ENCODE measurements around the gene LYZL1.
"Not testable (repeated sequence)": the region's sequence is repeated elsewhere in the genome, so short reads cannot be mapped to it uniquely, and the experiment has no call there.

LYZL1 gene

DNA sequence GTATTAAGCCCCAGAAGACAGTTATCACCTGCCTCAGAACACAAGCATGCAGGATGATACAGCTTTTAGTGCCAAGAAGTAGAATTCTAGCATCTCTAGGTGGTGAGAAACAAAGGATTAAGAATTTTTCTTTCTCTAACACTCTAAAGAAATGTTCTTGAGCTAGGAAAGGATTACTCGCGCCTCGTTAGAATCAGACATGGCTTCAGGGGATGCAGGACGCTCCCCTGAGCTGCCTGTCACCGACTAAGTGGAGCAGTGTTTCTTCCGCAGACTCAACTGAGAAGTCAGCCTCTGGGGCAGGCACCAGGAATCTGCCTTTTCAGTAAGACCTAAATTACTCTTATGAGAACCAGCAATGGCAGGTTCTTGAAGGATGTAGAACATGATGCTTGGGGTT, at the start of gene LYZL1:
LYZL1 (plus strand) TSS at position 165 of the 400 bp plus-strand sequence. CDS start 2,798 bp downstream, outside the sequence.
- not testable (repeated sequence) for DNase-seq

DNA sequence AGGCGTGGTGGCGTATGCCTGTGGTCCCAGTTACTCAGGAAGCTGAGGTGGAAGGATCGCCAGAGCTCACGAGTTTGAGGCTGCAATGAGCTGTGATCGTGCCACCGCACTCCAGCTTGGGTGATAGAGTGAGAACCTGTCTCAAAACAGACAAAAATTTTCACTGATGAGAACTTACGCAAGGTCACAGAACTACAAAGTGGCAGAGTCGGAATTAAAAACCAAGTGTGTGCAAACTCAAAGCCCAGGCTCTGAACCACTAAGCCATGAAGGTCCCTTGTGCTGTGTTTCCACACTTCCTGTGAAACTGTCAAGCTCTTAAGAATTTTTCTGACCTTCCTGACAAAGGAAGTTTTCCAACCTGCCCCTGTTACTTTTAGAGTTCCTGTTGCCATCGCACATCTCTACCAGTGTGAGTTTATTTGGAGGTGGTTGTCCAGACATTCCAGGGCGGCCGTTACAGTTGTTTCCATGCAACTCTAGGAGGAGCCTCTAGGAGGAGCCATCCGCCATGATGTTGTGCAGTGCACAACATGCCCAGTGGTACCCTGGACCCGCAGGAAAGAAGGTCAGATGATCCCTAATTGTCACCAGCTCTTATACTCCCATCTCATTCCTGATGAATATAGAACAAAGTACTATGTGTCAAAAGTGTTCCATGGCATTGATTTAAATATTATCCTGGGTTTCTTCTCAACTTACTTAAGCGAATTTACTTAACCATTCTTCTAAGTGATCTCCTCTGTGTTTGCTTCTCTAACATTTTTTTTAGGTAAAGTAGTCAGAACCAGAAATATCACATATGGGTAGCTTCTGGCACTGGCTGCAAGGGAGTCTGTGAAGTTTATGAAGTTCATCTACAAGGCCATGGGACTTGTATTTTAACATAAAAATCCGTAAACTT, 49.0 kb upstream of the LYZL1 start:
- no peak for DNase-seq

DNA sequence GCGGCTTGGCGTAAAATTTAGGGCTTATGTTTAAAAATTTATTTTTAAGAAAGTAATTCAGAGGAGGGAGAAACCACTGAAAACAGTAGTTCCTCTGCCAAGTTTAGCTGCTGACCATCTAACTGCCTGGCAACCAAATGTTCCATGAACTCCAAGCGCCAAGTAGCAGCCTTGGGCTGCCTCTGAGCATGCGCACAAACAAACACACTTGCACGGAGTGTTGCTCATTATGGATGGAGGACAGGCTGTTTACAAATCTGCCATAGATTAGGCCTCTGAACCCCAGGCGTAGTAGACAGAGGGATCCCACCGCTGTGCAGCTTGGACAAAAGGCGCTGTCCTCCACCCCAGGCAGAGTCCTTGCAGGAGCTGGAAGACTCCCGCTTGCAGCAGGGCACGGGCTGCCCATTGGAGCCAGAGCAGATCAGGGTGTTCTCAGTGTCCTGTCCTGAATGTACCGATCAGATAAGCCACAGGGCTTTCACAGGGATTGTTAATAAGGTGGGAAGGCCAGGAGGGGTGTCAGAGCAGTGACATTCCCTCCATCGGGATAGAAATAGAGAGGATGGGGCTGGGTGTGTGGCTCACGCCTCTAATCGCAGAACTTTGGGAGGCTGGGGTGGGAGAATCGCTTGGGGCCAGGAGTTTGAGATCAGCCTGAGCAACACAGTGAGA, 47.7 kb upstream of the LYZL1 start:
- DNase-seq: no peak

DNA sequence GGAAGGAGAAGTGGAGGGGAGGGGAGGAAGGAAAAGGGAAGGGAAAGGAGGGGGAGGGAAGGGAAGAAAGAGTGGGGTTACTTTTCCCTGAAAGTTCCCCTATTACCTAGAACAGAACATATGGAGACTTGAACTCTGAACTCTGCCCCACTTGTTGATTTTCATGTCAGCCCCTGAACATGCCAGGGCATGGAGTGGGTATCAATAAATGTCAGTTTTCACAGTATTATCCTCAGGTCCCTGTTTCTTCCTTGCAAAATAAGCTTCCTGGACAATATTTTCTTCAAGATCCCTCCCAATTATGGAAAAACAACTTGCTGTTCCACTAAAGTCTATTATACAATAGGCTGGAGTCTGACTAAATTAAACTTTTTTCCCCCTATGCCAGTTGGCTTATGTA, 46.9 kb upstream of the LYZL1 start:
- no peak for DNase-seq

DNA sequence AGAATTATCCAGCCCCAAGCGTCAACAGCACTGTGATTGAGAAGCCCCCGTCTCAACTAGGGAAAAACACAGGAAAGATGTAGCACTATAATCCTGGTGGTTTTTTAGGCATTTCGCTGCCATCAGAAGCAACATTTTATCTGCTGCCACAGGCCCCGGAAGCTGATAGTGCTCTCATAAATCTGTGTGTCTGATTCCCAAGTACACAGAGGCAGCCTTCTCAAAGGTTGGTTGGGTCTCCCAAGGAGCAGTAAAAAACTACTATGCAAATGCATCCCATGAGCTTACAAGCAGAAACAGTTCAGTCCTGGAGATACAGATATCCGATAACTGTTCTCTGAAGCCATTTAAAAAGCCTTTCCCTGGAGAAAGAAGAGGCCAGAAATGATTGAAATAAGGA, 45.8 kb upstream of the LYZL1 start:
- DNase-seq: no peak

DNA sequence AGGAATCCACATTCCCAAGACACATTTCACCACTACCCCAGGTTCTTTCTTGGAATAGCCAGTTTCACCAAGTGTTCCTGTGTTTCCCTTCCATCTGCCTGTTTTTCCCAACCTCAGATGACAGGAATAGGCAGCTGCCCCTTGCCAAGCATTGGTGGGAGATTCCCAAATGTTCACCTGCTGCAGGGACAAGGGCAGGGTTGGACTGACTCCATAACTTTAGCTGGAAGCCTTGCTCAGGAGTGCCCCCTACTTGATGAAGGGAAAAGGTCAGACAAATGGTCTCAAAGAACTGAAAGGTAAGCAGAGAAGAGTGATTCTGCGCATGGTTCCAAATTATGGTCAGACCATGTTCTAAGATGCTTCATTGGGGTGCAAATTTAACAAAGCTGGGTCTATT, 45.1 kb upstream of the LYZL1 start:
- no peak for DNase-seq

DNA sequence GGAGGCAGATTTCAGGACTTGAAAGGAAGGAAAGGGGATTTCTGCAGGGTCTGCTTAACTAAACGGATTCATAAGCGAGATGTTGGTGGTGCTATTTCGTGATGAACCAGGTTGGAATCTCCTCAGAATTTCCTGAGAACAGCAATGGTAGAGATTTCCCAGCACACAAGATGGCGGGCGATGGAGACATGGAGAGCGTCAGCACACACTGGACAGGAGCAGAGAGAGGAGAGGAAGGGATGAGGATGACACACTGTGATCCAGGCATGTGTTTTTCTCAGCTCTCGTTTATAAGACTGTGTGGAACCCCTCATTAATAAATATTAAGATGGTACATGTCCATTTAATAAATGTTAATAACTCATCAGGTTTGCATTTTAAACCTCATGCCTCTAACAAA, 43.9 kb upstream of the LYZL1 start:
- no peak for DNase-seq

DNA sequence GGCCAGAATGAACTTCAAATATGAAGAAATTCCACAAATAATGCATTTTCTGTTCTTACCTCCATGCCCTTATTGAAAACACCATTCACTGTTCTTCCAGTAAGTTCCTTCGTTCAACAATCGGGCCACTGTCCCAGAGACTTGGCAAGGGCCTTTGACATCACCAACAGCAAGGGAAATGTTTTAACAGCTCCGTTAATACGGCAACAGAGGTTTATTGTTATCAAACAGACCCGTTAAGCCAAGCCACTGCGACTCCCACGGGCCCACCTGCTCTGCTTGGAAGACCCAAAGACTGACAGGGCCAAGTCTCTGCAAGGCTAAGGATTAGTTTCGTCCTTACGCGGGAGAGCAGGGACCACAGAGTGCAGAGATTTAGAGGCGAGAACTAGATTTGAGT, 43.4 kb upstream of the LYZL1 start:
- DNase-seq: no peak

DNA sequence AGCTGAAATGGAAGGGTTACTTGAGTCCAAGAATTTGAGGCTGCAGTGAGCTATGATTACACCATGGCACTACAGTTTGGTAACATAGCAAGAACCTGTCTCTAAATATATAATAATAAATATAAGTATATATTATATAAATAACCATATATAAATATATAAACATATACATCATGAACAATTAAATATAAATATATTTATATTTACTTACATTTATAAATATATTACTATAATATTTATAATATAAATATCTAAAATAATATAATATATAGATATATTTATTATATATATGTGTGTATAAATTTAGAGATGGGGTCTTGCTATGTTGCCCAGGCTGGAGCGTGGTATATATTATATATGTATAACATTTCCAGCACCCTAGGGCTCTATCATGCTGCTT, 42.4 kb upstream of the LYZL1 start:
- no peak for DNase-seq

DNA sequence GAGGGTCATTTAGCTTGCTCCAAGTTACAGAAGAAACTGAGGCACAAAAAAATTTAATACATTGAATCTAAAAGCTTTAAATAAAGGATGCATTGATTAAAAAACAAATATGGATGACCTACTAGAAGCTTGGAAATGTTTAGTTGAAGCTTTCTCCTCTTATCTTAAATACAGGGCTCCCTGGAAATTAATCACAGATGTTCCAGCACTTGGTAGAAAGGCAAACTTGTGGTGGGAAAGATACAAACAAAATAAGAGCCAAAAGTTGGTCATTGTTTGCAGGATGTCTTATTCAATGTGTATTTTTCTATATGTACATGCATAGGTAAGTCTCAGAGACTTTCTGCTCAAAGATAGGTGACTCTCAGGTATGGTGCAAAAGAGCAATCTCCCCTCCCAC, 40.7 kb upstream of the LYZL1 start:
- no peak for DNase-seq

DNA sequence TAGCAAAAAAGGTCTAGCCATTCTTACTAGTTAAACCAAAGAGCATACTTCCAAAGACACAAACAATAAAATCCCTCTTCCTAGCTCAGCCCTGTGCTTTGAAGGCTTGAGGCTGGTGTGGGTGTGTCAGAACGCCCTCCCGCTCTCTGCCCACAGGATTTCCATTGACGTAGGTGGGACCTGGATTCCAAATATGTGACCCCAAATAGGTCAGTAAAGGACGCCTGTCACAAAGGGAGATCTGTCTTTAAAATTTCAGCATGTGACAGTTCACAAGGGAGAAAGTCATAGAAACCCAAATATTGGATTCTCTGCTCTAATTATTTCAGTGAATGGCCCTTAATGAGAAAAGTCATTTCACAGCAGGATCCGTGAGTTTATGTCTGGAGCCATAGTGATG, 39.9 kb upstream of the LYZL1 start:
- DNase-seq: no peak

DNA sequence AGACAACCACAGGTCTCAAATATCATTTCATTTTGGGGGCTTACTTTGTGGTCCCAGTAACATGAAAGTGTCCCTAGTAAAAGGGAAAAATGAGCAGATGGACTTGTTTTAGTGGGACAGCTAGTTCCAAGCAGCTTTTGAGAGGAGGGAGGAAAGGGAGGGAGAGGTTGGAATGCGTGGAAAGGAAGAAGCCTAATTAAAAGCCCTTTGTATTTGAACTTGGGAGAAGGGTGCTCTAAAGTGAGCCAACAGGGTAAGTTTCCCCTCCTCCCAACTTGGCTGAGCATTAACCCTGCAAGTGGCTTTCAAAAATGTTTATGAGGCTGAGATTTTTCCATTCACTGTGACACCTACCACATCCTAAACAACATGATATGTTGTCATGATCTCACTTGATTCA, 38.8 kb upstream of the LYZL1 start:
- no peak for DNase-seq

DNA sequence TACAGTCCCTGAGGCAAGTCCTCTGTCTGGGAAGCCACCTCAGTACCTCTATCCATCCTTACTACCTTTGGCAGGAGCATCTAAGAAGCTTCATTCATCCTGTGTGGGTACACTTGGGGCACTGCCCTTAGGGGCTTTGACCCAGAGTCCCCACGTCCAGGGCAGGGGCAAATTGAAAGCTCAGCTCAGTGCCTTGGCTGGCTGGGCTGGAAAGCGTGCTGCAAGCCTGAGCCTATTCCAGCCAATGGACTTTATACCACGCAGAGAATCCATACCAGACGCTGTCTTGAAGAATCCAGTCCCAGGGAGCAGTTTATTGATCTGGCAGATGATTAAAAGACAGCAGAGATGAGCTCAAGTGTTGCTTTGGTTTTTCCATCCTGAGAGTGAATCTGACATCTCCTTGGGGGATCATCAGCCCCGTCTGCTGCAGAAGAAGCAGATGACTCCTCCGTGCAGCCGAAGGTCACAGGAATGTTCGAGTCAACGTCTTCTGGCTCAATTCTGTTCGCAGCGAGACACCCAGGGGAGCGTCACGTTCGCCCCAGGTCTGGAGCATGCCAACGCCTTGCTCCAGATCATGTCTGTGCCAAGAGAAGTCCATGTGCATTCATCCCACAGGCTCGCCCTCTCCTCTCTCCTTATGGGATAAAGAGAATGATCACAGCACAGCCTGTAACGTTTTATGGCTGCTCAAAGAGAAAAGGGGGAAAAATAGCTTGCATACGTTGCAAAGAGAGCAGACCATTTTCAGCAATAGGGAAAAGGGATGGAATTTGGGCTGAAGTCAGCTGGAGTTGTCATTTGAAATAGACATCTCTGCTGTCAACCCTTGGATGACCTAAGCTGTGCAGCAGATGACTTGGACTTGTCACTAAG, 35.8 kb upstream of the LYZL1 start:
- DNase-seq: no peak

DNA sequence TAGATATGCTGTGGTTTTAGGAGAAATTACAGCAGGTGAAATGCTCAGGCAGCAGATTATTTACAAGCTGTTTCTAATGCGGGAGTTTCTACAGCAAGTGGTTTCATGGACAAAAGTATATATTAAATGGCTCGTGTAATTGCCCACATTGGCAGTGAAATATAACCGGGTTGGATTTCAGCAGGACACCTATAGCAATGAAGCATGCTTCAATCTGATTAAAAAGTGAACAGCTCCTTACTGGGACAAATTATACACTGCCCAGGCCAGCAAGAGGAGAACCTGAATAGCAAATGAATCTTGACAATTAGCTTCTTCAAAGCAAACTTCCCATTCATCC, 35.2 kb upstream of the LYZL1 start:
- no peak for DNase-seq

DNA sequence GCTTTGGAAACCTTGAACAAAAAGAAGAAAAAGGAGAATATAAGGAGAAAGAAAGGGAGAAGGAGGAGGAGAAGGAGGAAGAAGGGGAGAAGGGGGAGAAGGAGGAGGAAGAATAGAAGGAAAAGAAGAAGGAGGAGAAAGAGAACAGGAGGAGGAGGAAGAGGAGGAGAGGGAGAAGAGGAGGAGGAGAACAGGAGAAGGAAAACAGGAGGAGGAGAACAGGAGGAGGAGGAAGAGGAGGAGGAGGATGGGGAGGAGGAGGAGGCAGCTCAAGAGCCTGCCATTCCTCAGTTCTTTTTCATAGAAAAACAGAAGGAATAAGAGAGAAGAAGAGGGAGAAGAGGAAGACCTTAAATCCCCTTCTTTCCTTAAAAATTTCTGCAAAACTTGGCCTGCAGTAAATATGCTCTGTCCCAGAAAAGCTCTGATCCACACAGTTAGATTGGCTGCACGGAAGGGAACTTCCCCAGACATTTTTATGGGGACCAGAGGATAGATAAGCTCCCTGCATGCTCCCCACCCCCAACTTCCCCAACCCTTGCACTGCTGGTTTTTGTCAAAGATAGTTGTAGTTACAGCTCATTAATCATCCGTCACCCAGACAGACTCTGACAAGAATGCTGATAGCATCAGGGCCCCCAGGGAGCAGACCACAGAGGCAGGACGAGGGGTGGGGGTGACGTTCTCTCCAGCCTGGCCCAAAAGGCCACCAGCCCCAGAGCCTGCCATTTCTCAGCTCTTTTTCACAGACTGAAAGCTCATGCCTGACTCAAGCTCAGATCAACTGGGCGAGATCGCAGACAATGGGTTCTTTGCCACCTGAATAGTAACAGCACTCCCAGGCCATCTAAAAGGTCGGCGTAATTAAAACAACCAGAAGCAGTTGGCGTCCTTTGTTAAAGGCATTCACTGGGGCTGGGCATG, 34.5 kb upstream of the LYZL1 start:
- DNase-seq: no peak

DNA sequence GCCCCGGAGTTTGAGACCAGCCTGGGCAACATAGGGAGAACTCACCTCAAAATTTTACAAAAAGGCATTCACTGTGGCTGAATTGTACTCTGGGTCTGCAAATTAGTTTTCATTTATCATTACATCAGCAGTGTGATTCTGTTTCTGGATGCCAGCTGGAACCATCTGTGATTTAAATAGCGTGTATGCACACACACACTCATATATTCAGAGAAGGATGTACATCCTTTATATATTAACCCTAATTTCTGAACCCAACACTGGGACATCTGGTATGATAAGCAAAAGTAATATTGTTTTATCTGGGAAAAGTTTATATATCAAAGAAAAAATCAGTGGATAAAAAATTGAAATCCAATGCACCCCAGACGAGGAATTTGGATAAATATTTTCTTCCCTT, 33.8 kb upstream of the LYZL1 start:
- no peak for DNase-seq

DNA sequence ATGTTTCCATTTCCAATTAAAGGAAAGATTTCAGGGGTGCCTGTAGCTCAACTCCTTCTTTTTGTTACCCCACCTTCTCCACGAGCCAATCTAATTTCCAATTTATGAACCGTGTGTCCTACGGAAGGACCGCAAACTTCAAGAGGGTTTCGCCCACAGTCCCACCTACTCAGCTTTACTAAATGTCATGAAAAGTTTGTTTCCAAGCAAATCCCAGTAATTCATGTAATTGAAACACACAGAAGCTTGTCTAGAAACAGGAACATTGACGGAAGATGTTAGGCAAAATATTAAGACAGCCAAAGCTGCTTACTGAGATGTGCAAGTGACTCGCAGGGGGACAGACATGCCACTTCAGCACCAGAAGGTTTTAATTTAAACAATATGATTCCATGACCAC, 32.9 kb upstream of the LYZL1 start:
- no peak for DNase-seq

DNA sequence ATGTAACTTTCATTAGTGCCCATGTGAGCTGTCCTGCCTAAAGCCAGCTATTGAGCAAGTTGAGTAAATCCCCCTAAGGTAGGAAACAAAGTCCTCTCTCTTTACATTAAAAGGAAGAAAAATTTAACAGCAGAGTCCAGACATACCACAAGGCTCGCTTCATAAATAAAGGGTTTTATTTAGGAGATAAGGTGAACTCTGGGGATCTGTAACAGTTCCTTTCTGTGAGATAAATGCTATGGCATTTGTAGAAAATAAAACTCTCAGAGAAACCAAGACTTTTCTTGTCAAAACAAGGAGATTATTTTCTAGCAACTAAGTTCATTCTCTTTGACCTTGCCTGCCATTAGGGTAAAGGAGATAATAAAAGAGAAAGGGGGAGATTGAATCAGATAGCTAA, 32.3 kb upstream of the LYZL1 start:
- no peak for DNase-seq

DNA sequence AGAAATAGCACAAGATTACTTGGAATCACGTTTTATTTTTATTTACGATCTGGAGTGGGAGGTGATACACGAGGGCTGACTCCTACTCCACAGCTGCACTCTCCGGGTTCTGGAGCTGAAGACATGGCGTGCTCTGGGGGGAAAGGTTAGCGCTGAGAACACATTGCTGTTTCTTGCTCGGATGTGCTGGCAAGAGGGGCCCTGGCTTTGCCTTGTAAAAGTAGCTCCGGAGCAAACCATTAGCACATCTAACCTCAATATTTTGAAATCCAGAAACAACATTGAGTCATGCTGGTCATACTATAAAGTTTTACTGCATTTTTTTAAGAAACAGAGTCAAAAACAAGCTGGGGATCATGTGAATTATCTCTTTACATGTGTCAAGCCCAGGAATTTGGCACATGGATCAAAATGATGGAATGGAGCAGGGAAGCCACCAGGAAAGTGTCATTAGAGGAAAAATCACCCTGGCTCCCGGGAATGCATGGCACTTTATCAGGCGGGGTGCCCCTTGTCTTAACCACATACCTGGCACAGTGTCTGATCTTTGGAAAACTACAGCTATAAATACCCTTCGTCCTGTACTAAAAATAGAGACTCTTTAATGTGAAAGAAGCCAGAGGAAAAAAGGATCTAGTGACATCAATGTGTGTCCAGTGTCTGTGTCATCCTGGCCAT, 31.6 kb upstream of the LYZL1 start:
- DNase-seq: no peak

DNA sequence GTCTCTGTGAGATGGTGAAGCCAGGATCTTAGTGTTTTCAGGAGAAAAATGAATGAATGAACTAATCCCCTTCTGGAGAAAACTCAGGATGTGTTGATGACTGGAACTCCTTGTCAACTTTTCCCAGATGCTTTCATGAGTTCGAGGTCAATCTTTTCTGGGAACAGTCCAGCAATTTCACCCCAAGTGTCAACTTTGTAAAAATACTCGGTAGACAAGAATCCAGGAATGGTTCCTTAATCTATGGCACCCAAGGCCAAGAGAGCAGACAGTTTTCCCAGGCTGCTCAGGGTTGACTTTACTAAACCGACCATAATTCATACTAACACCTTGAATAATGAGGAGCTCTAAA, 31.1 kb upstream of the LYZL1 start:
- no peak for DNase-seq

DNA sequence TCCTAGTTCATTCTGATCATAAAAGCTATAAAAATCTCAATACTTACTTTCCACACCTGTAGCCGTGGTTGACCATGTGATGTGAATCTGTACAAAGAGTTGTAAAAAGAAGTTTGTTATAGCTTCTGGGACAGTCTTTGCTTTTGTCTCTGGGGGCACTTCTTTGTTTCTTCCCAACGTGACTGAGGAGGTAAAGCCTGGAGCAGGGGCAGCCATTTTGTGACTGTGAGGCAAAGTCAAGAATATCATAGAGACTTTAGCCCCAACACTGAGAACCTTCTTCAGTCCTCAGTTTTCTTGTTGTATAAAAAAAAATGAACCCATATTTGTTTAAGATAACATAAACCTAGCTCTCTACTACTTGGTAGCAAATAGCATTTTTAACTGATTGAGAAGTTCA, 29.4 kb upstream of the LYZL1 start:
- DNase-seq: no peak

DNA sequence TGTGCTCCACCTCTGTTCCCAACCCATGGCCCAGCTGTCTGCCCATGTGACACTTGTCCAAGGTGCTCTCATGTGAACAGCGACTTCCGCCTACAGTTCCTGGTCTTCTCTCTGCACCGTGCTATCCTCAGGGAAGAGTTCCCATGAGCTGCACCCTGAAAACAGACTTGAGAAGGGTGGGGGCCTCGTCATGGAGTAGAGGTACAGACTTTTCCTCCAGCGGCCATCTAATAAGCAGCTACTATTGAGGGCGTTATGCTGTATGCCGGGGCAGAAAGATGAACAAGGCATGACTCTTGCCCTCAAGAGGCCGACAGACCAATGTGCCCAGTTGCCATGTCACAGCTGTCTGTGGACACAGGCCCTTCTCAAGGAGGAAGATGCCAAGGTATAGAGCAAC, 25.4 kb upstream of the LYZL1 start:
- no peak for DNase-seq
